ENCODE results near the gene RPN2.

RPN2 gene

DNA sequence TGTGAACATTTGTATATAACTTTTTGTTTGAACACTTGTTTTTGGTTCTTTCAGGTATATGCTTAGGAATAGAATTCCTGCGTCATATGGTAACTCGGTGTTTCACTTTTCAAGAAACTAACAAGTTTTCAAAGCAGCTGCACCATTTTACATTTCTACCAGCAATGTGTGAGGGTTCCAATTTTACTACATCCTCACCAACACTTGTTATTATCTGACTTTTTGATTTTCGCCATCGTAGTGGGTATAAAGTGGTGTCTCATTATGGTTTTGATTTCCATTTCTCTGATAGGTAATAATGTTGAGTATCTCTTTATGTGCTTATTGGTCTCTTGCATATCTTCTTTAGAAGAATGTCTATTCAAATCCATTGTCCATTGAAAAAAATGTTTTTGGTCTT lies 39.8 kb downstream of the RPN2 start:
- no peak for DNase-seq (ENCODE audit: low read depth in 2 of 2)

DNA sequence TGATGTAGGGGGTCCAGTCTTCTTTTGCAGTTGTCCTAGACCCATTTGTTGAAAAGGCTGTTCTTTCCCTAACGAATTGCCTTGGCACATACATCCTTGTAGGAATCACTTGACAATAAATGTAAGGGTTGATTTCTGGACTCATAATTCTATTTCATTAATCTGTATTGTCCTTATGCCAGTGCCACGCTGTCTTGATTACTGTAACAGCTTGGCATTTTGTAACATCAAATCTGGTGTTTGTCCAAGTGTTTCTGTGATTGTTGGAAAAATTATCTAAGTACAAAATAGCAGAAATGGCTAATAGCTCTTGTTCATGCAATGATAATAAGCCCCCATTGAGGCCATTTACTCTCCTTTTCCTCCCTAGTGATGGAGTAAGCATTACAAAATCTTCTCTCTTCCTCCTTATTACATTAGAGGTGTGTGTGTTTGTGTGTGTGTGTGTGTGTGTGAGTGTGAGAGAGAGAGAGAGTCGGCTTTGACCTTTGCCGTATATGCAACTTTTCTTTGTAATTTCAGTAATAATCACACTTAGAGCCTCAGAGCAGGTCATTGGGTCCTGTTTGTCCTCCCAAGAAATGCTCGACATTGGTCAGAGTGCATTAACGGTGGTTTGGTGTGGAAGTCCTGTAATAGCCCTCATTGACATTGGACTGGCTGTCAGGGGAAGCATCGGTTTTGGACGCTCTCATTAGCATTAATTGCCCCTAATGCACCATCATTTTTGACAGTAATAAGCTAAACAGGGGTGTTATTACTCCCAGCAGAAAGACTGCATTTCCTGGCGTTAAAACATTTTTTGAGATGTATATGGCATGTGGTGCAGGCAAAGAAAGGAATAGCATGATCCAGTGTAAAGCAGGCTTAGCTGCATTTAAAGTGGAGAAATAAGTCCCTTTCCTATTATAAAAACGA lies 40.9 kb downstream of the RPN2 start:
- DNase-seq (ENCODE audit: low read depth in 2 of 2): no peak

DNA sequence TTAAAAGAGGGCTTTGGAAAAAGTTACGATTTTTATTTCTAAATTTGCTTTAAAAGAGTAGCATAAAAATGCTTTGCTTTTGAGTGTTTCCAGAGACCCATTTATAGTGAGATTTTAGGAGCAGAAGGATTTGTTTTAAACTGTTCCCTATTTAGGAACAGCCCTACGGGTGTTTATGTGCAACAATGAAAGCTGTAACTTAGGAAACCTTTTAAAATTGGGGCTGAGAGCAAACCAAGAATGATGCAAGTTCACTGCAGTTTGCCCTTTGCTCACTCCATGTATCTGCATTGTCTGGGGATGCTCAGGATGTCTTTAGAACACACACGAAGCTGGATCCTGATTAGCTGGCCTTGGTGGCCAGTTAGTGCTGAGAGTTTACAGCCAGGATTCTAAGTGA lies 41.6 kb downstream of the RPN2 start:
- no peak for DNase-seq (ENCODE audit: low read depth in 2 of 2)

DNA sequence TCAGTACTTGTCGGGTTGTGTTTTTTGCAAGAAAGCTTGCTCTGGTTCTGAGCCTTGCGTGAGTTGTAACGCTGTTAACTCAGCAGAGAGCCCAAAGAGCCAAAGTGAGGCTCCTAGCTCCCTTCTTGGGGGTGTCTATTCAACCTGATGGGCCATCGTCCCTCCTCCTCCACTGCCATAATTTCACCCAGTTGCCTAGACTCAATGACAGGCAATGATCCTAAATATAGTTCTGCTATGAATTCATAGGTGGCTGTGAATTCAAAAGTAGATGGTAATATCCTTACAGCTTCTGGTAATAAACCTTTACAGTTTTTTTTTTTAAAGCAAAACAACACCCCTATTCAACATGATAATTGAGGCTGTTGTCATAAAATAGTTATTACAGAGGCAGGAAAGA lies 43.0 kb downstream of the RPN2 start:
- no peak for DNase-seq (ENCODE audit: low read depth in 2 of 2)

DNA sequence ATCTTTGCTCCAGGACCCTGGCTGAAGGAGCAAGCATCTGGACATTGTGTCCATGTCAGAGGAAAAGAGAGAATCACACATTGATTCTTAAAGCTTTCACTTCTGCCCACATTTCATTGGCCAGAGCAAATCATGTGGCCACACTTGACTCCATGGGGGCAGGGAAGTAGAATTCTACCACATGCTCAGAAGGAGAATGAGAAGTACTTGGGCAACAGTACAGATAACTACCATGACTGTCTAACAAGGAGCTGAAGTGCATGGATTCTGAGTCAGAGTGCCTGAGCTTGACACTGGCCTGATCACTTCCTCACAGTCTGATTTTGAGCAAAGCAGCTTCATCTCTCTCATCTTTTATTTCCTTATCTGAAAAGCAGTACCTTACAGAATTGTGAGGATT lies 43.9 kb downstream of the RPN2 start:
- no peak for DNase-seq (ENCODE audit: low read depth in 2 of 2)

DNA sequence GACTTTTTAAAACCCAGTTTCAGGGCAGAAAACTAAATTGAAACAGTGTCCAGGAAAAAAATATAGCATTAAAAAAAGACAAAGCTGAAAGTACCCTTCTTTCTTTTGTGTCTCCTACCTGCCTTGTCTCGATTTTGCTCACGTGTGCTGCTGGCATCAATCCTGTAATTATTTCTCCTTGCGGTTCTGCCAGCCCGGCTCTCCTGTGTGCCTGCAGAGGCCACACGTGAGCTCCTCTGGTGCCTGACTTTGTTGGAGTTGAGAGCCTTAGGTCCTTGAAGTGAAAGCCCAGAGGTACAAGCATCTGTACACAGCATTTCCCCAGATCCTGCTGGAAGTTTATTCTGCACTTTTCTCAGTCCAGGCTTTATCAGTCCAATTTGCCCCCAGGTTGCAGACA lies 46.0 kb downstream of the RPN2 start:
- no peak for DNase-seq (ENCODE audit: low read depth in 2 of 2)

DNA sequence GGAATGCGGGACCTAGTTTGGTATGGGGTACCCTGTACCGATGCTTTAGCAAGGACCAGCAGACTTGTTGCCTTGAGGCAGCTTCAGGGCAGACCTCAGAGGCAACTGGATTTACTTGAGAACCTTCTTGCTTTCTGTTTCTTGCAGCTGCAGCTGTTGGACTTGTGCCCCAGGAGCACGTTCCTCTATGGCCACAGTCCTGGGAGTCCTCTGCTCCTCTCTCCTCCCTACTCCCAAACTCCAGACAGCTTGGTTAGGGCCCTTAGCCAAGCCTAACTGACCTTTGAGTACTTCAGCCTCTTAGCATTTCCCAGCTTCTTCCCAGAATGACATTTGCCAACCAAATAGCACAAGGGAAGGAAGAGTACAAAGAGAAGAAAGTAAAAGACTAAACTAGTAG lies 47.8 kb downstream of the RPN2 start:
- no peak for DNase-seq (ENCODE audit: low read depth in 2 of 2)

DNA sequence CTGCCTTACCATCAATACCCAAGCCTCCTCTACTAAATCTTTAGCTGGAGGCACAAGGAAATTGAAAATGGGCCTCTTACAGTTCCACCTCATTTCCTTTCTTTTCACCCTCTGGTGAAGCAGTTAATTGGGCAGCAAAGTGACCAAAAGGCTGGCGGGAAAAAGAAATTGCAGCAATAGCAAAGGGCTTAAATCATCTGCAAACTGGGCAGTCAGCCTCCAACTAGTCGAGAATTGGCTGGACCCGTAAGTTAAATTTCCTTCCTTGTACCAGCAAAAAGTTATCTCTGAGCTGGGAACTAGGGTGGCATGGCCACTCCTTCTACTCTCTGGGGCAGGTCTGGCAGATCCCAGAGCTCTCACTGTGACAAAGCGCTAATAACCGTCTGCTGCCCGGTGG lies 49.0 kb downstream of the RPN2 start:
- DNase-seq (ENCODE audit: low read depth in 2 of 2): no peak

DNA sequence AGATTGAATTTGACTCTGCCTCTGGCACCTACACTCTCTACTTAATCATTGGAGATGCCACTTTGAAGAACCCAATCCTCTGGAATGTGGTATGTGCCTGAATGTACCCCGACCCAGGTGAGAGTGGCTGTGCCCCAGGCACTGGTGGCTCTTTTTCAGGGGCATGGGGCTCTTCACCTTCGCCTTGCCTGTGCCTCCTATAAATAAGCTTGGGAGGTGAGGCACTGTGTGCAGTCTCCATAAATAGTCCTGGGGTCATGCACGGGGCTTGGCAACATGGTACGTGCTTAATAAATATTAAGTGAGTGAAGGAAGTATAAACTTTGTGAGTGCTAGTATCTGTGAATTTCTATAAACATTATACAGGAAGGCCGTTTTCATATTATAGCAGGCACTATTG lies 49.5 kb downstream of the RPN2 start:
- DNase-seq (ENCODE audit: low read depth in 2 of 2): no peak

DNA sequence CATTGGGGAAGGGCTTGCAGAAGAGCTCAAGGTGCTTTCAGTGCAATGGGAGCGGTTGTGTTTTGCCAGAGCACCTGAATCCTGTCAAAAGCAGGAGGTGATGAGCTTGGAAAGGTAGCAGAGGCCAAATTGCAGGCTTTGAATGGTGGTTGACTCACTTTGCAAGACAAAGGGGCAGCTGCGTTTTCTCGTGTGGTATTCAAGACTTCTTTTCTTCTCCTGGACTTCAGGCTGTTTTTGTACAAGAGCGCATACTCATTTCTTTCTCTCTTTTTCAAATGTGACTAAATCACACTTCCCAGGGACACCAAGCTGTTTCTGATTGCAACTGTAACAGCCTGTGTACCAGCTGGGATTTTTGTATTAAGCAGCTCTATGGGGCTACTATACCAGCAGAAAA lies 50.2 kb downstream of the RPN2 start:
- no peak for DNase-seq (ENCODE audit: low read depth in 2 of 2)

DNA sequence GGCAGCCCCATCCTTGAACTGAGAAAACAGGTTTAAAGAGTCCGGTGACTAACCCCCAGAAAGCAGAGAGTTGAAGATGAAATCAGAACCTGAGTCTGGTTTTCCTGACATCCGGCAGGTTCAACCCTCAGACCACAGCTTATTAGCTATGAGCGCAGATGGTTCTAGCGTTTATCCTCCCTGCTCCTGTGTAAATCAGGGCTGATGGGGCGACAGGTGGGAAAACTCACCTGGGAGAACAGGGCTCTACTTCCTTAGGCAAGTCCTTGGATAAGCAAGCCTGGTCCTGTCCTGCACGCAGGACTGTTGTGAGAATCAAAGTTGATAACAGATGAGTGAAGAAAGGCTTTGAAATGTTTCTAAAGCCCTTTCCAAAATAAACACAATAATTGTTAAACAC lies 51.1 kb downstream of the RPN2 start:
- DNase-seq (ENCODE audit: low read depth in 2 of 2): no peak

DNA sequence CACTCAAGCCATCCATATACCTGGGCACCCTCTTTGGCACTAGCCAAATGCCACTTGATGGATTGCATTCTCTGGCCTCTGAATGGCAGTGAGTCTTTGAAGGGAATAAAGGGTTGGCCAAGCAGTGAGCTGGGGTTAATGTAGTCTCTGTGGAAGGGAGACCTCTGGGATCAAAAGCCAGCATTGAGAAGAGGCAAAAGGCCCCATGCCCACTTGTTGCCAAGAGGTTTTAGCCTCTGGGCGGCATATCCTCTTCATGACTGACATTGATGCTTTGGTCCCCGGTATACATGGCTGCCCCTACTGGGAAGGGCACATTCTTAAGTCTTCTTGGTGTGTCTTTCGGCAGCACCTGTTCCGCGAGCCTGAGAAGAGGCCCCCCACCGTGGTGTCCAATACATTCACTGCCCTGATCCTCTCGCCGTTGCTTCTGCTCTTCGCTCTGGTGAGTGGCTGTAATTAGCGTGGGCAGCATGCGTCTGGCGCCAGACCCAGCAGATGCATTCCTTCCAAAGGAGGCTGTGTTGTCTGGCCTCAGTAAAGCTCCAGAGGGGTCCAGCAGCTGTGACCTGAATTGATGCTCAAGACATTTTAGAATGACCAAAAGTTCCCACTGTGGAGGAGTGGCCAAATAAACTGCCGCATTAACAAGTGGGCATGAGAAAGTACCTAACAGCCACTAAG lies 53.0 kb downstream of the RPN2 start:
- no peak for DNase-seq (ENCODE audit: low read depth in 2 of 2)

DNA sequence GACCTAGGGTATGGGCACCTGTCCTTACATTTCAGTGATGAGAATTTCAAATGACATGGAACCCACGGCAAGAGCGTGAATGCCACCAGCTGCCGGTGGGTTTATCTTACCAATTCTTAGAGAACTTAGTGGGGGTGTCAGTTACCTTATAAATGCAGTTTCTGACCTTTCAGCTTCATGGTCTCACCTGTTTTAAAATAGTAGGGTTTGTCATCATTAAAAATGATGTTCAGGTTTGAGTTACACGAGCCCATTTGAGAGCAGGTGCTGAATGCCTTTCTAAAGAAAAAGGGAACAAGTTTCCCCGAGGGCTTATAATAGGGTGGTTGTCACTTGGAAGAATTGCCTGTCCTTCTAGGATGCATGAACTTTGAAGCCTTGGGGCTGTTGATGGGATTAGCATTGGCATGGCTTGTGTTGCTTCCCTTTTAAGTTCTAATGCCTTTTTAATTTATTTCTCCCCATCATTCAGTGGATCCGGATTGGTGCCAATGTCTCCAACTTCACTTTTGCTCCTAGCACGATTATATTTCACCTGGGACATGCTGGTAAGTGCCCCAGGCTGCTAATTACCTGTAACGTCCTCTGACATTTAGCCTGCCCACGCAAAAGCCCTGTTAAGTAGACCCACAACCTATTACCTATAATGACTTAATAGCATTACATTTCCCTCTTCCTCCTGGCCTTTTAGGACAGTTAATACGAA lies 54.6 kb downstream of the RPN2 start:
- DNase-seq (ENCODE audit: low read depth in 2 of 2): no peak

DNA sequence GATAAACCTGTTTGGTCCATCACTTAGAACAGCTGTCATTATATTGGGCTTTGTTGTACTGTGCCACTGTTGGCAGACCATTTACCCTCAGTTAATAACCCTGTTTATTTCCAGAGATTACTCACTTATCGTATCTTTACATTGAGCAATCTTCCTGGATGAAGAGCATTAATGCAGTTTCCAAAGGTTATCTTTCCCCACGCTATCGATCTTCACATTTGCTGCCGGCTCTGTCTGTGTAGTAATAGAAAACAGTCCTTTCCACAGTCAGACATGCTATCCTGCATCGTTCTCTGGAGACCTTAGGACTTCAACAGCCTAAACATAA lies 55.1 kb downstream of the RPN2 start:
- no peak for DNase-seq (ENCODE audit: low read depth in 2 of 2)

DNA sequence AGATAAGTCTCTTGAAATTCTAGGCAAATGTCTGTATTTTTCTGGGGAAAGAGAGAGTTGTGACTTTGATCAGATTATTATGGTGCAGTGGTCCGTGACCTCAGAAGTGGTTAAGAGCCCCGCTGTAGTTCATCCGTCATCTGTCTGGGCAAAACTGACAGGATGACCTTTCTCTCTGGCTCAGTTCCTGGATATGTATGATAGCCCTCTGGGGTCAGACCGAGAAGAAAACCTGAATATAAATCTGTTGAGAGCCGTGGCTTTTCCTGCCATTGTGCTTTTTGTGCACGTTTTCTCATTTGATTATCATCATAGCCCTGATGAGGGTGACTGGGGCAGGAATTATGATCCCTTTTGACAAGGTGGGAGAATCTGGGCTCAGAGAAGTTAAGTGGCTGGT lies 55.9 kb downstream of the RPN2 start:
- DNase-seq (ENCODE audit: low read depth in 2 of 2): no peak

DNA sequence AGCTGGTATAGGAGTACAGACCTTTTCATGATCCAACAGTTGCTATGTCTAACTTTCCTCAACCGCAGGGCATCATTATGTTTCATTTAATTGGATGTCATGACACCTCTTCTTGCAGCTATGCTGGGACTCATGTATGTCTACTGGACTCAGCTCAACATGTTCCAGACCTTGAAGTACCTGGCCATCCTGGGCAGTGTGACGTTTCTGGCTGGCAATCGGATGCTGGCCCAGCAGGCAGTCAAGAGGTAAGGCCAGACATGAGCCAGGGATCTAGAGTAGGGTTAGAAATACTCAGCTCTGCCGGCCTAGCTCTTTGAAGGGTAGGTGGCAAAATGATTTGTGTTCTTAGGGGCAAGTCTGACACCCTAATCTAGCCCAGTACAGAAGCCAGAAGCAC lies 57.3 kb downstream of the RPN2 start:
- DNase-seq (ENCODE audit: low read depth in 2 of 2): no peak

DNA sequence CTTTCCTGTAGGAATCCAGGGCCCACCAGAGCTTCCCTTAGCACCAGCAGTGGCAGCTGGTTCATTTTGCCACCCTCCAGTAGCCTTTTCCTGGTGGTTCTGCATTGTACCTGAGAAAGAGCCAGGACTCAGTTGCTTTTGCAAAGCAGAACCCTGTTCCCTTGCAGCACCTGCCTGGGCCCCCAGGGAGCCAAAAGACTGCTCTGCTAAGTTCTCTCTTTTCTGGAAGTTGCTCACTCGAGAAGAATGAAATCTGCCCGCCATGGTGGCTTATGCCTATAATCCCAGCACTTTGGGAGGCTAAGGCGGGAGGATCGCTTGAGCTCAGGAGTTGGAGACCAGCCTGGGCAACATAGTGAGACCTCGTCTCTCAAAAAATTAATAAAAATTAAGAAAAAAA lies 58.5 kb downstream of the RPN2 start:
- DNase-seq (ENCODE audit: low read depth in 2 of 2): no peak

DNA sequence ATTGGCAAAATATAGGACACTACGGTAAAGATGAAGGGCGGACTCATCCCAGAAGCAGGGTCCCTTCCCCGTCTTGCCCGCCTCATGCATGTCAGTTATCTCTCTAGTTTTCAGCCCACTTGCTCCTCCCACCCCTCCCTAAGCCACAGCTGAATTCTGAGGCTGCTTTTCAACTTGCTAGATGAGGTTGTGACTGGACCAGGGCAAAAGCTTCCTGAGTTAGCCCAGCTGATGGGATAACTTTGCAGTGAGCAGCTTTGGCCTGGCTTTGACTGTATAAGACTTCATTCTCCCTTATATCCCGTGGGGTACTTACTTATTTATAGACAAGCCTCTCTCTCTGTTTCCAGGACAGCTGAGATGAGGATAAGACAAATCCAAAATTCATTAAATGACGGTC lies 59.3 kb downstream of the RPN2 start:
- no peak for DNase-seq (ENCODE audit: low read depth in 2 of 2)

DNA sequence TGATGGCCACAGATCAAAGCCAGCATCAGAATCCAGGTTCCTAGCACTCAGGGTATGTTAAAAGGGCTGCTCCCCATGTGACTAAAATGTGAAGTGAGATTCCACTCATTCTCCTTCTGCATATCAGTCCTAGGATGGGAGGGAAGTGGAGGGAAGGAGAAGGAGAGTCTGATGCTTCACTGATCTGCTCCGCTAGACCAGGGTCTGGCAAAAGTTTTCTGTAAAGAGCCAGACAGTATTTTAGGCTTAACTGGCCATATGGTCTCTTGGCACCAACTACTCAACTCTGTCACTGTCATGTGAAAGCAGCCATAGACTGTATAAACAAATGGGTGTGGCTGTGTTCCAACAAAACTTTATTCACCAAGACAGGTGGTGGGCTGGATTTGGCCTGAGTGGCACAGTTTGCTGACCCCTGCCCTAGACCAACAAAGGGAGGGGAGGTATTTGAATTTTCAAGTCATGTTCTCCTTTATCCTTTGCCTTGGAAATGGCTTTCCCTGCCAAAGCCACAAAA lies 59.9 kb downstream of the RPN2 start:
- no peak for DNase-seq (ENCODE audit: low read depth in 2 of 2)

DNA sequence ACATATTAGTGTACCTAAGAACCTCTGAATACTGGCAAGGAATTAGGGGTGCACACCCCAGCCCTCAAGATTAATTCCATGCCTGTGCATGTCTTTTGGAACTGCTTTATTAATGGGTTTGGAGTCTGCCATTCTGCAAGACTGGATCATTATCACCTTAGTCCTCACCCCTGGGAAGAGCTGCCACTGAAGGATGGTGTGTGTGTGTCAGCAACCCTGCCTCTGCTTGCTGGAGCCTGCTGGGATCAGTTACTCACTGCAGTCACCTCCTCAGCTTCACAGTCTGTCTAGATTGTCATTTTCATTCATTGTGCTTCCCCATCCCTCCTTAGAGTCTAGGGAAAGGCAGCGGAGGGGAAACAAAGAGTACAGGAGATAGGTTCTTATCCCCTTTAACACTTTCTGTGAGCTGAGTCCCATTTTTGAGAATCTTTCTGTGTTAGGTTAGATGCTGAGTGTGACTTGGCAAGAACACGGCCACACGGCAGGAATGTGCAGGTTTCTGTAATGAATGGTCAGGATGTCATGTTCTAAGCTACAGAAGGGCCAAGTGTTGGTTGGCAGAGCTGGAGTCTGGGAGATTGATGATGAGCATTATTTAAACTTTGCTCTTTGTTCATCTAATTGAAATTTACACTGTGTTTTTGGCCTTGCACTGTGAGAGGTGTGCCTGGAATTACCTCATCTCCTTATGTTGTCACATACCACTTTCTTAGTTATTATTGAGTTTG lies 61.4 kb downstream of the RPN2 start:
- no peak for DNase-seq (ENCODE audit: low read depth in 2 of 2)

DNA sequence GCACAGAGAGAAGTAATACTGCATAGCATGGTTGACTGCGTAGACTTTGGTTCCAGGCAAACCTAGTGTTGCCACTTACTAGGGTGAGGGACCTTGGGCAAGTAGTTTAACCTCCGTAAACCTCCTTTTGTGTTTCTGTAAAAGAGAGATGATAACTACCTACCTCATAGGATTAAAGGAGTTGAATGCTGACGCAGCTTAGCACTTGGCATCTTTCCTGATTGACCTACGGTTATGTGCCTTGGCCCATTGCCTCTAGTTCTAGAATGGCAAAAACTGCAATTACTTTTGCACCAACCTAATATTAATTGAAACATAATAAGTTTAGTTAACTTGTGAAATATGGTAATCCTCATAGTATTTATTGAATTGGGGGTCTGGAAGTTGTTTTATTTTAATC lies 63.4 kb downstream of the RPN2 start:
- no peak for DNase-seq (ENCODE audit: low read depth in 2 of 2)

Measured in stimulated activated CD4-positive, alpha-beta T cell treated with anti-CD3 and anti-CD28 coated beads, Interleukin-15, amount 100 ng/mL, for 48 hours (primary cell).